Endothelial cell of umbilical vein (primary cell): ENCODE data around the gene SLC44A2. TPM values are rescaled to one million over a fixed set of nuclear protein-coding genes. Genes with fewer than 3 reads are reported as not detected.
A peak's percentile ranks its signal among the peaks of the same experiment; 100 is the strongest.

ENCODE experiments used
- BruUV-seq: library from RNA; stranded (reverse); fragments of 400-500 nt; replicated peaks from 2 replicates; lab custom pipeline; 2021; lab: Mats Ljungman, UMichigan
- CTCF ChIA-PET: fragments of 300-600, 350-600 bp; sonication (Branson Sonifier 250); formaldehyde crosslinking; loops from one replicate; lab custom pipeline; 2021; ENCODE audit warnings: antibody characterized with exemption, inconsistent platforms; lab: Charles Lee
- POLR2A ChIA-PET: fragments of 300-600, 350-600 bp; sonication (Branson Sonifier 250); formaldehyde crosslinking; loops from one replicate; lab custom pipeline; 2021; ENCODE audit warnings: antibody characterized with exemption, inconsistent platforms; lab: Charles Lee
- DNase-seq: peaks from one replicate; pipeline ENCODE4 v3.0.0-alpha.2; 2011; ENCODE audit warnings: low read depth, low spot score
- FAIRE-seq: peaks from 2 replicates; lab custom pipeline; 2011; peaks lifted over from hg19 to GRCh38; lab: Jason Lieb, UNC
- H2AFZ ChIP-seq: 2 replicates; pipeline ENCODE4 v1.6.0; 2012; ENCODE audit warnings: low read depth, low read length, control low read depth, inconsistent platforms
- H3K27ac ChIP-seq: 2 replicates; pipeline ENCODE4 v1.5.1; 2011; ENCODE audit warnings: low read depth, mild to moderate bottlenecking, control low read depth, low read length, moderate library complexity; ENCODE audit not compliant: insufficient read depth
- H3K27me3 ChIP-seq, 2 experiments: 2 replicates each; pipeline versions ENCODE4 v1.6.0 to v1.6.1; 2011; ENCODE audit warnings: low read length in 2 of 2, mixed read lengths in 1 of 2; ENCODE audit not compliant: control insufficient read depth in 2 of 2, insufficient read depth in 2 of 2
- H3K36me3 ChIP-seq, 2 experiments: 2 replicates in 1 of 2; 3 replicates in 1 of 2; pipeline ENCODE4 v1.5.1; 2011; ENCODE audit warnings: low read length in 2 of 2, mild to moderate bottlenecking in 1 of 2, moderate library complexity in 1 of 2; ENCODE audit not compliant: control insufficient read depth in 2 of 2, insufficient read depth in 2 of 2; ENCODE audit errors: extremely low read depth in 1 of 2
- H3K4me1 ChIP-seq: 3 replicates; pipeline ENCODE4 v1.5.1; 2011; ENCODE audit warnings: mild to moderate bottlenecking, low read length; ENCODE audit not compliant: control insufficient read depth, insufficient read depth; ENCODE audit errors: extremely low read depth
- H3K4me2 ChIP-seq: 2 replicates; pipeline ENCODE4 v1.6.1; 2011; ENCODE audit warnings: low read length, control low read depth, mixed read lengths; ENCODE audit not compliant: insufficient read depth
- H3K4me3 ChIP-seq, 3 experiments: fragments of 200-600 bp in 1 of 3; sonication (generic), shearing (Covaris generic) in 1 of 3; replicated peaks in 1 of 3; 2 replicates each; pipeline ENCODE4 v1.5.1; 2011 to 2016; ENCODE audit warnings: control low read depth in 3 of 3, low read length in 3 of 3, mild to moderate bottlenecking in 2 of 3, inconsistent platforms in 1 of 3, low read depth in 1 of 3, moderate library complexity in 1 of 3; ENCODE audit not compliant: insufficient read depth in 1 of 3
- H3K79me2 ChIP-seq: 2 replicates; pipeline ENCODE4 v1.6.0; 2012; ENCODE audit warnings: low read length, inconsistent platforms; ENCODE audit not compliant: control insufficient read depth, insufficient read depth
- H3K9ac ChIP-seq: replicated peaks from 2 replicates; pipeline ENCODE3; 2011; ENCODE audit warnings: low read length, control low read depth; ENCODE audit not compliant: insufficient read depth; ENCODE audit errors: extremely low read depth
- H3K9me1 ChIP-seq: replicated peaks from 3 replicates; pipeline ENCODE4 v1.6.0; 2011; ENCODE audit warnings: mild to moderate bottlenecking, low read length; ENCODE audit not compliant: control insufficient read depth, insufficient read depth; ENCODE audit errors: extremely low read depth
- H3K9me3 ChIP-seq: replicated peaks from 2 replicates; pipeline ENCODE4 v1.5.1; 2012; ENCODE audit warnings: low read length, inconsistent platforms; ENCODE audit not compliant: control insufficient read depth, insufficient read depth
- H4K20me1 ChIP-seq: replicated peaks from 2 replicates; pipeline ENCODE3; 2011; ENCODE audit warnings: mild to moderate bottlenecking, low read length; ENCODE audit not compliant: control insufficient read depth, insufficient read depth; ENCODE audit errors: extremely low read depth
- EZH2 ChIP-seq: IDR thresholded peaks from 2 replicates; pipeline ENCODE4 v1.6.1; 2012; ENCODE audit warnings: borderline replicate concordance, low read depth, mild to moderate bottlenecking, moderate library complexity, low read length, inconsistent platforms; ENCODE audit not compliant: severe bottlenecking
- FOS ChIP-seq: IDR thresholded peaks from 2 replicates; pipeline ENCODE4 v1.6.1; 2011; ENCODE audit warnings: mild to moderate bottlenecking, low read length, moderate library complexity, borderline replicate concordance; ENCODE audit not compliant: insufficient read depth
- GATA2 ChIP-seq: IDR thresholded peaks from 2 replicates; pipeline ENCODE4 v1.7.0; 2011; ENCODE audit warnings: low read depth, mild to moderate bottlenecking, moderate library complexity, mixed read lengths, low read length; ENCODE audit not compliant: insufficient read length, insufficient read depth
- JUN ChIP-seq: IDR thresholded peaks from 2 replicates; pipeline ENCODE4 v1.6.1; 2011; ENCODE audit warnings: borderline replicate concordance, low read depth; ENCODE audit not compliant: insufficient read length, insufficient read depth
- MYC ChIP-seq: IDR thresholded peaks from one replicate; pipeline ENCODE4 v1.6.1; 2011; ENCODE audit warnings: mild to moderate bottlenecking, low read depth, low read length
- POLR2A ChIP-seq: IDR thresholded peaks from 2 replicates; pipeline ENCODE4 v1.6.1; 2012; ENCODE audit warnings: low read depth, mild to moderate bottlenecking, control low read depth, low read length
- POLR2AphosphoS5 ChIP-seq: IDR thresholded peaks from 2 replicates; pipeline ENCODE4 v1.6.1; 2012; ENCODE audit warnings: low read depth, mild to moderate bottlenecking, control low read depth, low read length, moderate library complexity; ENCODE audit not compliant: insufficient read depth
- dilution Hi-C: fragments of 300-500 bp; cut with MboI; formaldehyde crosslinking; loops from one replicate; pipeline ENCODE4 v1.15.0; 2019; ENCODE audit warnings: low sequenced_read_pairs; ENCODE audit not compliant: extremely low pct_ligation_motif_present
- intact Hi-C: fragments of 100-400 bp; cut with micrococcal nuclease; formaldehyde crosslinking; loops from one replicate; pipeline ENCODE4 v1.10.0; 2022
- polyA plus RNA-seq, 4 experiments: library from polyadenylated mRNA; depleted of rRNA in 3 of 4; stranded (reverse) in 3 of 4; unstranded in 1 of 4; fragments of >200 nt; gene quantifications; 2 replicates each; pipeline versions ENCODE4 v1.2.1 to v1.2.3, GENCODE V29; 2011 to 2012; ENCODE audit warnings: missing spikeins in 1 of 4
- total RNA-seq: library from RNA; stranded (reverse); gene quantifications from 2 replicates; pipeline ENCODE4 v1.2.3, GENCODE V29; 2021
- TF ChIP-seq, protein P1 (sequence below), 2 donors: IDR thresholded peaks; 1 replicate in 1 of 2; 2 replicates in 1 of 2; pipeline ENCODE4 v1.5.1; 2011; ENCODE audit warnings: low read length in 2 of 2, mild to moderate bottlenecking in 2 of 2, moderate library complexity in 2 of 2, control low read depth in 1 of 2, inconsistent platforms in 1 of 2, low read depth in 1 of 2; ENCODE audit not compliant: insufficient read depth in 1 of 2; ENCODE audit errors: extremely low read depth in 1 of 2
- TF ChIP-seq, protein P2 (sequence below): IDR thresholded peaks from 2 replicates; pipeline ENCODE4 v1.6.1; 2011; ENCODE audit not compliant: insufficient read depth, insufficient read length

The SLC44A2 gene
- total and polyA plus RNA-seq, 2 donors (not counting 3 experiments of a cell fraction or from before 2014, with no cell fraction given), result 97.7 to 130 TPM

GRCh38 chr19:10601999-10602329 is 23.4 kb upstream of the SLC44A2 start:
- H2AFZ ChIP-seq, result peak overlapping the region; percentile 51
- dilution Hi-C loops (no loop called here), intact Hi-C loops (loop anchor here (2.0 kb wide), 1 partner anchor 23 kb away; the partner anchor contains the start of gene SLC44A2)
- CTCF ChIA-PET, result interaction anchor here (0.8 to 4.3 kb wide), 9 partner anchors 10 to 94 kb away, joined by 3 to 33 read pairs (median 3); no protein-coding TSS in a partner anchor
- TF ChIP-seq JUN (no peak), GATA2 (no peak), MYC (no peak), FOS (no peak), EZH2 (no peak), POLR2A (no peak), POLR2AphosphoS5 (no peak)
- TF ChIP-seq, protein P1, sequence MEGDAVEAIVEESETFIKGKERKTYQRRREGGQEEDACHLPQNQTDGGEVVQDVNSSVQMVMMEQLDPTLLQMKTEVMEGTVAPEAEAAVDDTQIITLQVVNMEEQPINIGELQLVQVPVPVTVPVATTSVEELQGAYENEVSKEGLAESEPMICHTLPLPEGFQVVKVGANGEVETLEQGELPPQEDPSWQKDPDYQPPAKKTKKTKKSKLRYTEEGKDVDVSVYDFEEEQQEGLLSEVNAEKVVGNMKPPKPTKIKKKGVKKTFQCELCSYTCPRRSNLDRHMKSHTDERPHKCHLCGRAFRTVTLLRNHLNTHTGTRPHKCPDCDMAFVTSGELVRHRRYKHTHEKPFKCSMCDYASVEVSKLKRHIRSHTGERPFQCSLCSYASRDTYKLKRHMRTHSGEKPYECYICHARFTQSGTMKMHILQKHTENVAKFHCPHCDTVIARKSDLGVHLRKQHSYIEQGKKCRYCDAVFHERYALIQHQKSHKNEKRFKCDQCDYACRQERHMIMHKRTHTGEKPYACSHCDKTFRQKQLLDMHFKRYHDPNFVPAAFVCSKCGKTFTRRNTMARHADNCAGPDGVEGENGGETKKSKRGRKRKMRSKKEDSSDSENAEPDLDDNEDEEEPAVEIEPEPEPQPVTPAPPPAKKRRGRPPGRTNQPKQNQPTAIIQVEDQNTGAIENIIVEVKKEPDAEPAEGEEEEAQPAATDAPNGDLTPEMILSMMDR (IDR thresholded peaks at IDR 0.05; ENCODE audit: extremely low read depth in 1 of 2, insufficient read depth in 1 of 2, low read depth in 1 of 2, low read length in 2 of 2), result no peak
- TF ChIP-seq, protein P2, sequence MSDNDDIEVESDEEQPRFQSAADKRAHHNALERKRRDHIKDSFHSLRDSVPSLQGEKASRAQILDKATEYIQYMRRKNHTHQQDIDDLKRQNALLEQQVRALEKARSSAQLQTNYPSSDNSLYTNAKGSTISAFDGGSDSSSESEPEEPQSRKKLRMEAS, result no peak
- H3K79me2 ChIP-seq, result peaks cover 17% of the 10 kb centered on the region
- BruUV-seq, result no TSS peak
- no peaks in the 10 kb centered on the region for H4K20me1 ChIP-seq
- no peaks in the 10 kb centered on the region for H3K9me3 ChIP-seq
- H3K9me1 ChIP-seq, result no peaks in the 10 kb centered on the region
- no peaks in the 10 kb centered on the region for H3K36me3 ChIP-seq
- no peak overlapping the region for H3K27ac ChIP-seq
- H3K4me1 ChIP-seq, result peaks cover 26% of the 10 kb centered on the region
- H3K27me3 ChIP-seq, result no peaks in the 10 kb centered on the region
- no peak overlapping the region for H3K9ac ChIP-seq
- H3K4me2 ChIP-seq, result no peak overlapping the region
- FAIRE-seq (peak; percentile 44), DNase-seq (no peak)
- H3K4me3 ChIP-seq, result no peak overlapping the region
- POLR2A ChIA-PET, result interaction anchor here (0.5 to 0.8 kb wide), 2 partner anchors 25 to 27 kb away, joined by 3 read pairs; no protein-coding TSS in a partner anchor
